GM19193 (cell line): ENCODE measurements around the gene SLC35A4.

Experiments
- POLR2A ChIP-seq: IDR thresholded peaks from 4 replicates; pipeline ENCODE4 v1.6.1; 2011; ENCODE audit not compliant: insufficient read depth, insufficient read length; ENCODE audit errors: extremely low read depth

The SLC35A4 gene

GRCh38 chr5:140564196-140565023 is at the start of gene SLC35A4, which contains the start of gene APBB3:
TSS of gene SLC35A4 (plus strand) at chr5:140564828. CDS start at chr5:140567170, 2,342 bp downstream.
TSS of gene APBB3 (minus strand) at chr5:140564598. CDS start at chr5:140564245, 353 bp downstream.
- peak; percentile 88 for TF ChIP-seq POLR2A

DNA sequence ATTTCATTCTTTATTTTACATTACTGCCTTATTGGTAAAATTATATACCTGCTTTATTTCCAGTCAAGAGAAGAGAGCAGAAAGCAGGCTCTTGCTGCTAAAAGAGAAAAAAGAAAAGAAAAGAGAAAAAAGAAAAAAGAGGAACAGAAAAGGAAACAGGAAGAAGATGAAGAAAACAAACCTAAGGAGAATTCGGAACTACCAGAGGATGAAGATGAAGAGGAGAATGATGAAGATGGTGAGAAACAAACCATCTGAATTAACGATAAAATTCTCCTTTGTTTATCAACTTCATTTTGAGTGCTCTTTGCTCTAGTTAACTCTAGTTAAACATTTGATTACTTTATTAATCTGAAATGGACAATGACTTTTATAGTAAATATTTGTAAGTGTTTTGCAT is 40.6 kb upstream of the SLC35A4 start:
- TF ChIP-seq POLR2A = no peak

- TF ChIP-seq POLR2A = no peak
Measured at GRCh38 chr5:140540227-140540626, 24.4 kb upstream of the SLC35A4 start.

DNA sequence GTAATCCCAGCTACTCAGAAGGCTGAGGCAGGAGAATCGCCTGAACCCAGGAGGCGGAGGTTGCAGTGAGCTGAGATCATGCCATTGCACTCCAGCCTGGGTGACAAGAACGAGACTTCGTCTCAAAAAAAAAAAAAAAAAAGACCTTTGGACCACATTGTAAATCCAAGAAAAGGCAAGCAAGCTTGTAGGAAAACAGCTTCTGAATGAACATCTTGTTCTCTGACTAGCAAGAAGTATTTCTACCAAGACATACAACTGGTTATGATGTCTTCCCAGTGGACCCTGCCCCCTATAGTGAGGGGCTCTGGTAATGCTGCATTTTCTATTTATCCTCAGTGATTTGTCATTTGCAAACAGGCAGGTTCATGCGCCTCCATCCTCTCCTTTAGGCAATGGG is 21.7 kb upstream of the SLC35A4 start:
- no peak for TF ChIP-seq POLR2A

GRCh38 chr5:140544986-140545385 is 19.6 kb upstream of the SLC35A4 start:
- TF ChIP-seq POLR2A = no peak

- no peak for TF ChIP-seq POLR2A
Measured at GRCh38 chr5:140545606-140546005, 19.0 kb upstream of the SLC35A4 start.

GRCh38 chr5:140546851-140547507 is 17.6 kb upstream of the SLC35A4 start:
- no peak for TF ChIP-seq POLR2A

- peak; percentile 47 for TF ChIP-seq POLR2A
Measured at GRCh38 chr5:140547508-140548299, 16.9 kb upstream of the SLC35A4 start, which contains the start of gene EIF4EBP3. TSS of gene EIF4EBP3 (plus strand) at chr5:140547662. CDS start at chr5:140547738, 76 bp downstream.

DNA sequence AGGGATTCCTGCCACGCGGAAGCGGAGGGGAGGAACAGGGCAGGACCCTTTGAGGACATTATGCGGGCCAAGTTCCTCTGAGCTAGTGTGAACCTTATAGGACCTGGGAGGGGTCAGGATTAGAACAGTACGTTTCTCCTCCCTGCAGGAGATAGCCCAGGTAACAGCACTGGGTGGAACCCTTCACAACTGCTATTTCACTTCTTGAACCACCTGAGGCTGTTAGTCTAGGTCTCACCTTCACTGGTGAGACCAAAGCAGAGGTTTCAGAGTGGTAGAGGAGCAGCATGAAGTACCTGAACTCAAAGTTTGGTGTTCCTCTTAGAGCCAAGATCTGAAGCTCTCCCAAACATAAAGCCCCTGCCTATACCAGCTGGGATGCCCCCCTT is 16.3 kb upstream of the SLC35A4 start:
- no peak for TF ChIP-seq POLR2A

DNA sequence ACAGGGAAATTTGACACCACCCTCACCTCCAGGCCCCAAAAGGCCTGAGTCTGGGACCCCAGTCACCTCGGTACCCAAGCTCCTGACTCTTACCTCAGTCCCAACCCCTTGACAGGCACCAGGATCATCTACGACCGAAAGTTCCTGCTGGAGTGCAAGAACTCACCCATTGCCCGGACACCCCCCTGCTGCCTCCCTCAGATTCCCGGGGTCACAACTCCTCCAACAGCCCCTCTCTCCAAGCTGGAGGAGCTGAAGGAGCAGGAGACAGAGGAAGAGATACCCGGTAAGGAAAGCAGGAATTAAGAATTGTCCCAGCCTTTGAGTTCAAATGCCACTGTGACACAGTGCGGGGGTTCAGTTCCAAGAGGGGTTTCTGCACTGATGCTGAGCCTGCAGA is 15.8 kb upstream of the SLC35A4 start:
- TF ChIP-seq POLR2A = no peak

- no peak for TF ChIP-seq POLR2A
Measured at GRCh38 chr5:140549237-140550144, 15.1 kb upstream of the SLC35A4 start.

- no peak for TF ChIP-seq POLR2A
Measured at GRCh38 chr5:140550147-140551079, 14.2 kb upstream of the SLC35A4 start.

- no peak for TF ChIP-seq POLR2A
Measured at GRCh38 chr5:140551872-140552271, 12.8 kb upstream of the SLC35A4 start.
